DOHH2 (cell line): Measurements from ENCODE around the gene ADAMTS3.

Source experiments
- EZH2phosphoT487 ChIP-seq: fragments of 200-600 bp; sonication (generic); IDR thresholded peaks from 2 replicates; pipeline ENCODE4 v1.6.1; 2017; ENCODE audit warnings: borderline replicate concordance, mild to moderate bottlenecking, antibody characterized with exemption, low read length, moderate library complexity, mixed read lengths
- TF ChIP-seq, protein P1 (sequence below): fragments of 200-600 bp; sonication (generic); IDR thresholded peaks from one replicate; pipeline ENCODE4 v1.5.1; 2014; ENCODE audit warnings: antibody characterized with exemption, mild to moderate bottlenecking, low read depth, low read length; ENCODE audit not compliant: poor library complexity, severe bottlenecking

GRCh38 chr4:72587334-72587733, 18.3 kb upstream of the ADAMTS3 start:
- TF ChIP-seq, protein P1, sequence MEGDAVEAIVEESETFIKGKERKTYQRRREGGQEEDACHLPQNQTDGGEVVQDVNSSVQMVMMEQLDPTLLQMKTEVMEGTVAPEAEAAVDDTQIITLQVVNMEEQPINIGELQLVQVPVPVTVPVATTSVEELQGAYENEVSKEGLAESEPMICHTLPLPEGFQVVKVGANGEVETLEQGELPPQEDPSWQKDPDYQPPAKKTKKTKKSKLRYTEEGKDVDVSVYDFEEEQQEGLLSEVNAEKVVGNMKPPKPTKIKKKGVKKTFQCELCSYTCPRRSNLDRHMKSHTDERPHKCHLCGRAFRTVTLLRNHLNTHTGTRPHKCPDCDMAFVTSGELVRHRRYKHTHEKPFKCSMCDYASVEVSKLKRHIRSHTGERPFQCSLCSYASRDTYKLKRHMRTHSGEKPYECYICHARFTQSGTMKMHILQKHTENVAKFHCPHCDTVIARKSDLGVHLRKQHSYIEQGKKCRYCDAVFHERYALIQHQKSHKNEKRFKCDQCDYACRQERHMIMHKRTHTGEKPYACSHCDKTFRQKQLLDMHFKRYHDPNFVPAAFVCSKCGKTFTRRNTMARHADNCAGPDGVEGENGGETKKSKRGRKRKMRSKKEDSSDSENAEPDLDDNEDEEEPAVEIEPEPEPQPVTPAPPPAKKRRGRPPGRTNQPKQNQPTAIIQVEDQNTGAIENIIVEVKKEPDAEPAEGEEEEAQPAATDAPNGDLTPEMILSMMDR: no peak
- no peak for TF ChIP-seq EZH2phosphoT487
